ENCODE measurements around the gene RPP38.

GRCh38 chr10:15113766-15114165, 16.6 kb downstream of the RPP38 start:
- no peak for TF ChIP-seq GATA2 (IDR thresholded peaks at IDR 0.05; ENCODE audit: low read depth, low read length)
- no peak for TF ChIP-seq GATA3 (IDR thresholded peaks at IDR 0.05; ENCODE audit: low read depth, low read length)
